CD4-positive, alpha-beta T cell treated with Interleukin-4 for 1 hour (primary cell): Measurements from ENCODE around the gene SLC16A1.

Experiments used
- DNase-seq, 2 donors: peaks; one replicate each; pipeline ENCODE4 v3.0.0-alpha.2; 2020 to 2022

Gene SLC16A1

DNA sequence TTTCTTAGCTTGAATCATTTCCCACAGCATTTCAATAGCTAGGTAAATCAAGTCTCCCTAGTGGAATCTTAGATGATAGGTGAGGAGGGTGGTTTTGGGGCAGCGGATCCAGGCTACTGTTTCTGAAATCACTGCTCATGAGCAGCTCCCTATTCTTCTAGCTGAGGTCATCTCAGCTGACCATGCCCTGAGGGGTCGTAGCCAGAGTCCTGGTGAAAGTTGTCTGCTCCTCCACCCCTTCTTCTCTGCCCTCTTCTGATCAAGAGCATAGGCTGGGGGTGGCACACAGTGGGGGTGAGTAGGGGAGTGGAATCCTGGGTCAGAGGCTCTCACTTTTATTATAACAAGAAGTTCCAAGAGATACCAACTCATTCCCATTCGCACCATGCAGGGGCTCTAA, 76.2 kb downstream of the SLC16A1 start:
- no peak for DNase-seq

DNA sequence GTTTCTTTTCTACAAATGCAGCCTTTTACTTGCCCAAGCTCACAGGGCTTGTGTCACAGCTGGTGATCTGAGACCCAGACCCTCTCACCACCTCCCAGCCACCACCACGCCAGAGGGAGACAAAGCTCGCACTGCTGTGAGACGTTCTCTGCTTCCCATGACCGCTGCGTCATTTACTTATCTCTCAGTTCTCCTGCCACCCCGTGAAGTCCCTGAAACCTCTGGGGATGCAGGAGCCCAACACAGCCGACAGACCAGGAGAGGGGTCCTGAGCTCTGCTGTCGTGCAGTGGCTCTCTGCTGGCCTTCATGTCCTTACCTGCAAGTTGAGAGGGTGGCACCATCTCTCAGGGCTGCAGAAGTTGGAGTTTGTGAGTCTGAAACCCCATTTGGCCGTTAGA, 77.7 kb downstream of the SLC16A1 start:
- DNase-seq: no peak

DNA sequence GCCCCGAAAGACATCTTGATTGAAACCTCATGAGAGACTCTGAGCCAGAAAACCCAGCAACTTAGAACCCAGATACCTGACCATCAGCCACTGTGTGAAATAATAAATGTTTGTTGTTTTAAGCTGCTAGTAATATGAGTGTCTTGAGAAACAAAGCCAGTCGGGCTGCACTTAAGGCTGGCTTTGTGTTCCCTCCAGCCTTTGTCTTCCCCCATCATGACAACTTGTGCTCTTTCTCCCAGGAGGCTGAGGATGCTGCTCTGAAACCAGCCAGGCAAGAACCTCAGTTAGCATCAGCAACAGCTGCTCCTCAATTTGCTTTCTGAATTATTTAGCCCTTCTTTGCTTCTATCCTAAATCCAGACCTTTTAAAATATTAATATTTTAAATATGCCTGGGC, 78.2 kb downstream of the SLC16A1 start:
- no peak for DNase-seq

DNA sequence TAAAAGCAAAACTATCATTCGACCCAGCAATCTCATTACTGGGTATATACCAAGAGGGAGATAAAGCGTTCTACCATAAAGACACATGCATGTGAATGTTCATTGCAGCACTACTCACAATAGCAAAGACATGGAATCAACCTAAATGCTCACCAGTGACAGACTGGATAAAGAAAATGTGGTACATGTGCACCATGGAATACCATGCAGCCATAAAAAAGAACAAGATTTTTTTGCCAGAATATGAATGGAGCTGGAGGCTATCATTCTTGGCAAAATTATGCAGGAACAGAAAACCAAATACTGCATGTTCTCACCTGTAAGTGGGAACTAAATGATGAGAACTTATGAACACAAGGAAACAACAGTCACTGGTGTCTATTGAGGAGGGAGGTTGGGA, 79.7 kb downstream of the SLC16A1 start:
- no peak for DNase-seq

DNA sequence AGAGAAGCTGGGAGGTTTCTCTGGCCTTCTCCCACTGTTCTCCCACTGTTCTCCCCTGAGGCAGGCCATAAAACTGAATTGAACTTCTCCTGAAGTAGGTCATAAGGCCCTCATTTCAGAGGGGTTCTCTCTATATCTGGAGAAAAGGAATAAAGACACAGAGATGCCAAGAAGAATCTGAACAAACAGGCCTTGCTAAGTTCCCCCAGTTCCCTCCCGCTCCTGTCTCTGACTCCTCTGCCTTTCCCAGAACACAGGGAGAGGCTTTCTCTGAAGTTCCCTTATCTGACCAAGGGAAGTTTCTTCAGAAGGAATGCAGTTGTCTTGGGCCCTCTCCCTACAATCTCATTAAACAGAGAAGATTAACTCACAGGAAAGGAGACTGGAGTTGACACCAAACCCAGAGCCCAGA, 83.4 kb downstream of the SLC16A1 start:
- DNase-seq: no peak

DNA sequence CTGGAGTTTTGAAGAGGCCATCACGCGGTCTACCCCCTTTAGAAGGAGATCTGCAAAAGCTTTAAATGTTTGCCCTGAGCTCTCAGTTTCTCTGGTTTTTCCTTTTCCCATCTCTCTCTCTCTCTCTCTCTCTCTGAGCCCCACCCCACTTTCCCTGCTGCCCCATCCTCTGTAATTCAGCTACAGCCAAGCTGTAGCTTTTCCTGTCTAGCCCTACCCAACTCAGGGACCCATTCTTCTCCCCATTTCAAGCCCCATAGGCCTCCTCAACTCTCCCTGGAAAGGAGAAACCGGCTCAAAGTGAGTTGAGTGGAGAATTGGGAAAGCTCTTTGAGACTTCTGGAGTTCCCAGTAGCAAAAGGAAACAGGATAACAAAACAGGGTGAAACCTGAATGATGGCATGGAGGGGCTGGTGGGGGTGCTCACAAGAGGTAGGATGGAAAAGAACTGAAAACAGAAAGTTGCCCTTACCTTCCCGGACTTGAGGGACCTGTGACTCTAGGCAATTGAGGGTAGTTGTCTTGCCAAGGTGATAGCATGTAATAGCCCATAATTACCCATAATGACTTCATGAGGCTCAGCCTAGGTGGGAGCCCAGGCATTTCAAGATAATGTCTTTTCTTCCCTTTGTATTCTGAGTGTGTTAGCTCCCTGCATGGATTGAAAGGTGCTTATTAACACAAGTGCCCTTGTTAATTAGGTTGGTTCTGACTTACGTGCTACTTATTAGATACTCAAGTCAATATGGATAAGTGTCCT, 84.9 kb downstream of the SLC16A1 start:
- DNase-seq: no peak

DNA sequence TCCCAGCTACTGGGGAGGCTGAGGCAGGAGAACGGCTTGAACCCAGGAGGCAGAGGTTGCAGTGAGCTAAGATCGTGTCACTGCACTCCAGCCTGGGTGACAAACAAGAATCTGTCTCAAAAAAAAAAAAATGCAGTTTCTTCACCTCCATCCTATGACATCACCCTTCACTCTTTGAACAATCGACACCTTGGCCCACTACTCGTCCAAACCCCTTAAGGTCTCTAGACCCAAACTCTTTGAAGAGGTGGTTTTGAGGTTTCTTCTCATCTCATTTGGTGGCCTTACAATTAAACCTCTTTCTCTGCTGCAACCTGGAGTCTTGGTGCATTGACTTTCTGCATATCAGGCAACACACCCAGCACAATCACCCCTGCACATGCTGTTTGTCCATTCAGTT, 86.1 kb downstream of the SLC16A1 start:
- DNase-seq: no peak

DNA sequence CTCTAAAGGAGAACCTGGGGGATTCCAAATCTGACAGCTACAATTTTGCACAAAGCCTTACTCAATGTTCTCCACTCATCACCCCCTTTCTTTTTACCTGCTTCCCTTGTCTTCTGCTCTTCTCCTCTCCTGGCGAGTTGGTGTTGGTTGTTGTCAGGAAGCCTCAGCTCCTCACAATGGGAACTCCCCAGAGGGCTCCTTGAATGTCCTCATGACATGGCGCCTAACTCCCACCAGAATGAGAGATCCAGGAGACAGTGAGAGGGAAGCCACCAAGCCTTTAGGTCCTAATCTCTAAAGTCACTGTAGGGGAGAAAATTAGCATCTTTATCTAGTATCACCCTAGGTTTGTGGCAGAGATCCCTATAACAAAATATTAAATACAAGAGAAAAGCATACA, 87.8 kb downstream of the SLC16A1 start:
- no peak for DNase-seq

DNA sequence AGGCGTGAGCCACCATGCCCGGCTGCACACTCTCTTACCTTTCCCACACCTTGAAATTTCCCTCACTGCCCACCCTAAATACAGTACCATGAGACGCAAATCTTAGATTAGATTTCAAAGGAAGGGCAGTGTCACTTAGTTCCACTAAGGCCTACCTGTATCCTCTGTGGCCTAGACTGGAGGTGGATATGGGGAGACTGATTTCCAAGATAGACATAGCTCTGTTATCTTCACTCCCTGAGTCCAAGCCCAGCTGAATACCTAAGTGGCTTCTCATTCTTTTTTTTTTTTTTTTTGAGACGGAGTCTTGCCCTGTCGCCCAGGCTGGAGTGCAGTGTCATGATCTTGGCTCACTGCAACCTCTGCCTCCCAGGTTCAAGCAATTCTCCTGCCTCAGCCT, 89.0 kb downstream of the SLC16A1 start:
- DNase-seq: no peak

DNA sequence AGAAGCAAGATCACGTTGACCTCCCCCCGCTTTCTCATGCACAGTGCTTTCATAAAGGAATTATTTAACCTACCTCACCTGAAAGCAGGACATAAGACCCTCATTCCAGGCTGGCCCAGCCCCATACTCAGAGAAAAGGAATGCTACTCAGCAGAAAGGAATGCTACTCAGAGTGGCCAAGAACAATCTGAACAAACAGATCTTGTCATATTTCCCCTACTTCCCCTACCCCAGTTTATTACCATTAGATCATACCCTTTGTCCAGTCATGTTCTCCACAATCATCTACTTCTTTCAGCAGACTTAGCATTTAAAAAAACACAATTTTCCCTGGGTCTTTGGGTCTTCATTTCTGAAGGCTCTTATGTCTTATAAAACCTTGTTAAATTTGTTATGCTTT, 89.8 kb downstream of the SLC16A1 start:
- no peak for DNase-seq

DNA sequence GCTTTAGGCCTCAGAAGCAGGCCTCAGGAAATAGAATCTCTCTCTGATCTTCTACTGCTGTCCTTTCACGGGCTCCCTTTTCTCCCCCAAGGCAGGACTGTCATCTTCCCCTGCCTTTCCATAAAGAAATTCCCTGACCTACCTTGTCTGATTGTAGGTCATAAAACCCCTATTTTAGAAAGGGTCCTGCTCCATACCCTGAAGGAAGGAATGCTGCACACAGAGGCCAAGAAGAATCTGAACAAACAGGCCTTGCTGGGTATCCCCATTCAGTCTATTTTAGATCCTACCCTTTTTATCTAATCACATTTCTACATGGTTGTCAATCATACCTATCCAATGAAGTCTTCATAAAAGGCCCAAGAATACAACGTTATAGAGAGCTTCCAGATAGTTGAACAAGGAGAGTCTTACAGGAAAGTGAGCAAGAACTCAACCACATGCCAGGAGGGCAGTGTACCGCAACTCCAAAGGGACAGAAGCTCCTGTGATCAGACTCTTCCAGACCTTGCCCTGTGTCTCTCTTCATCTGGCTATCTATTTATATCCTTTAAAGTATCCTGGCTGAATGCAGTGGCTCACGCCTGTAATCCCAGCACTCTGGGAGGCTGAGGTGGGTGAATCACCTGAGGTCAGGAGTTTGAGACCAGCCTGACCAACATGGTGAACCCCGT, 93.1 kb downstream of the SLC16A1 start:
- DNase-seq: no peak
